Mucosa of descending colon (tissue), 3 donors: ENCODE data around the gene TMEM170A. TPM values are rescaled to one million over a fixed set of nuclear protein-coding genes. Genes with fewer than 3 reads are reported as not detected.

Experiments used
- ATAC-seq: fragments of 200-7000 bp; cut with Tn5 transposase; one replicate; pipeline ENCODE4 v1.9.1; 2020; ENCODE audit warnings: mild to moderate bottlenecking, moderate library complexity
- DNase-seq, 3 donors: peaks; one replicate each; pipeline ENCODE4 v3.0.0-alpha.2; 2020
- H3K36me3 ChIP-seq: fragments of 200-600 bp; one replicate; pipeline ENCODE4 v1.8.0; 2021; ENCODE audit warnings: low read depth, mild to moderate bottlenecking
- H3K4me1 ChIP-seq: fragments of 200-600 bp; one replicate; pipeline ENCODE4 v1.8.0; 2021; ENCODE audit warnings: low read depth, mild to moderate bottlenecking
- H3K4me3 ChIP-seq: fragments of 200-600 bp; one replicate; pipeline ENCODE4 v1.8.0; 2021; ENCODE audit warnings: mild to moderate bottlenecking
- H3K9me3 ChIP-seq: fragments of 200-600 bp; one replicate; pipeline ENCODE4 v1.8.0; 2021; ENCODE audit warnings: mild to moderate bottlenecking
- intact Hi-C, 2 donors: fragments of 100-400 bp; cut with DNase I in 1 of 2; cut with micrococcal nuclease in 1 of 2; formaldehyde crosslinking; loops; one replicate each; pipeline versions ENCODE4 v1.11.0 to v1.11.1; 2022; cut with DNase I, micrococcal nuclease
- total RNA-seq, 3 donors: library from RNA; stranded (reverse); fragmentation: NEBNext Ultra II Directional in 2 of 3; extraction: Animal tissue kit (Norgen Biotek cat#: 25700) in 2 of 3; gene quantifications; one replicate each; pipeline versions ENCODE4 v1.2.1 to v1.2.4, GENCODE V29; 2021 to 2023
- TF ChIP-seq, protein P1 (sequence below): fragments of 200-600 bp; IDR thresholded peaks from one replicate; pipeline ENCODE4 v1.8.0; 2022; ENCODE audit warnings: antibody characterized with exemption, mild to moderate bottlenecking
- donor health status: DM: no; HTN: no; CAD: no; lungs with moderate emphysema.
- donor health status: DM: no; HTN: no; CAD: no.
- donor health status: DM: no; HTN: yes; CAD: no.

Gene TMEM170A
- total RNA-seq, 3 donors from 2014 or later: 46.7 to 76.8 (median 46.7) TPM

DNA sequence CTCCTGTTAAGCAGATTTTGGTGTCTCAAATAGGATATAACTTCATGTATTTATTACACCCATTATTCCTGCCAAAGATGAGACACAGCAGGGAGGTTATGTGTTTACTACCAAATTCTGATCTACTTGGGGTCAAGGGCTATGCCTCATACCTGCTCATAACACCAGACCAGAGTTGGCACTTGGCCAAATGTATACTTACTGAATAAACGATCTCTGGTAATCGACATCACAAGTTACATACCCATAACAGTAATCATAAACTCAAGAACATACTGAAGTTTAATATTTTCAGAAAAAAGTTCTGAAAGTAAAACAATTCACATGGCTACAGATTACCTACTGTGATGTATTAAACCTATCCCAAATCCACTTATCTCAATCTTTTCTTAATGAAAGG lies 2.9 kb downstream of the TMEM170A start:
- ATAC-seq (no peak), DNase-seq (no peak)
- Histone ChIP-seq H3K4me3 (no peak overlapping the region), H3K9me3 (no peaks in the 10 kb centered on the region), H3K4me1 (peaks cover 60% of the 10 kb centered on the region), H3K36me3 (peaks cover 5% of the 10 kb centered on the region)
- TF ChIP-seq, protein P1, sequence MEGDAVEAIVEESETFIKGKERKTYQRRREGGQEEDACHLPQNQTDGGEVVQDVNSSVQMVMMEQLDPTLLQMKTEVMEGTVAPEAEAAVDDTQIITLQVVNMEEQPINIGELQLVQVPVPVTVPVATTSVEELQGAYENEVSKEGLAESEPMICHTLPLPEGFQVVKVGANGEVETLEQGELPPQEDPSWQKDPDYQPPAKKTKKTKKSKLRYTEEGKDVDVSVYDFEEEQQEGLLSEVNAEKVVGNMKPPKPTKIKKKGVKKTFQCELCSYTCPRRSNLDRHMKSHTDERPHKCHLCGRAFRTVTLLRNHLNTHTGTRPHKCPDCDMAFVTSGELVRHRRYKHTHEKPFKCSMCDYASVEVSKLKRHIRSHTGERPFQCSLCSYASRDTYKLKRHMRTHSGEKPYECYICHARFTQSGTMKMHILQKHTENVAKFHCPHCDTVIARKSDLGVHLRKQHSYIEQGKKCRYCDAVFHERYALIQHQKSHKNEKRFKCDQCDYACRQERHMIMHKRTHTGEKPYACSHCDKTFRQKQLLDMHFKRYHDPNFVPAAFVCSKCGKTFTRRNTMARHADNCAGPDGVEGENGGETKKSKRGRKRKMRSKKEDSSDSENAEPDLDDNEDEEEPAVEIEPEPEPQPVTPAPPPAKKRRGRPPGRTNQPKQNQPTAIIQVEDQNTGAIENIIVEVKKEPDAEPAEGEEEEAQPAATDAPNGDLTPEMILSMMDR: no peak
- intact Hi-C loops: loop anchor here (10.0 kb wide), 2 partner anchors 53 to 267 kb away; no protein-coding TSS in a partner anchor

GRCh38 chr16:75460446-75460845 lies 4.0 kb downstream of the TMEM170A start:
- peaks cover 5% of the 10 kb centered on the region for H3K36me3 ChIP-seq
- TF ChIP-seq, protein P1: no peak
- no peak overlapping the region for H3K4me3 ChIP-seq
- intact Hi-C loops: loop anchor here (10.0 kb wide), 2 partner anchors 54 to 266 kb away; no protein-coding TSS in a partner anchor
- no peak for ATAC-seq
- H3K4me1 ChIP-seq: peaks cover 71% of the 10 kb centered on the region
- H3K9me3 ChIP-seq: no peaks in the 10 kb centered on the region
- no peak for DNase-seq

GRCh38 chr16:75459691-75460090 lies 4.8 kb downstream of the TMEM170A start:
- TF ChIP-seq, protein P1: no peak
- Histone ChIP-seq H3K9me3 (no peaks in the 10 kb centered on the region), H3K4me1 (peaks cover 74% of the 10 kb centered on the region), H3K36me3 (peaks cover 3% of the 10 kb centered on the region), H3K4me3 (no peak overlapping the region)
- no peak for ATAC-seq
- DNase-seq: no peak
- intact Hi-C loops: loop anchor here (10.0 kb wide), 2 partner anchors 55 to 265 kb away; no protein-coding TSS in a partner anchor

DNA sequence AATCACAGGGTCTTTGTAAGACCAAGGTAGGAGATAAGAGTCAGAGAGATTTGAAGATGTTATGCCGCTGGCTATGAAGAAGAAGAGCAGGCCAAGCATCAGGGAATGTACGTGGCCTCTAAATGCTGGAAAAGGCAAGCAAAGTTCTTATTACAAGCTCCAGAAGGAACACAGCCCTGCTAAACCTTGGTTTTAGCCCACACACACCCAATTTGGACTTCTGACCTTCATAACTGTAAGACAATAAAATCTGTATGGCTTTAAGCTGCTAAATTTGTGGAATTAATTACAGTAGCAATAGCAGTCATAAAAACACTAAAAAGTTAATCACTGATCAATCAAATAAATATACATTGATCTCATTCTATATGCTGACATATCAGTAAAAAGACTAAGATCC lies 6.0 kb downstream of the TMEM170A start:
- no peak overlapping the region for H3K4me3 ChIP-seq
- TF ChIP-seq, protein P1: no peak
- ATAC-seq (peak; percentile 60), DNase-seq (no peak)
- intact Hi-C loops: no loop called here
- H3K36me3 ChIP-seq: no peaks in the 10 kb centered on the region
- peaks cover 79% of the 10 kb centered on the region for H3K4me1 ChIP-seq
- no peaks in the 10 kb centered on the region for H3K9me3 ChIP-seq

- intact Hi-C loops: no loop called here
- no peak overlapping the region for H3K4me3 ChIP-seq
- no peaks in the 10 kb centered on the region for H3K9me3 ChIP-seq
- TF ChIP-seq, protein P1: no peak
- no peaks in the 10 kb centered on the region for H3K36me3 ChIP-seq
- peaks cover 80% of the 10 kb centered on the region for H3K4me1 ChIP-seq
- ATAC-seq (no peak), DNase-seq (no peak)
Observed at GRCh38 chr16:75458029-75458428, 6.5 kb downstream of the TMEM170A start.
